Vagina (tissue), 2 donors: Measurements from ENCODE around the gene SIRPD.

ENCODE experiments used
- POLR2A ChIP-seq, 2 donors: fragments of 450-650 bp; IDR thresholded peaks; one replicate each; pipeline ENCODE4 v1.6.1; 2017; ENCODE audit warnings: antibody characterized with exemption in 2 of 2, mild to moderate bottlenecking in 2 of 2, moderate library complexity in 2 of 2
- TF ChIP-seq, protein P1 (sequence below), 3 experiments: fragments of 450-650 bp in 2 of 3; fragments of 200-600 bp in 1 of 3; sonication (generic) in 1 of 3; IDR thresholded peaks; one replicate each; pipeline ENCODE4 v1.5.1; 2017 to 2019; ENCODE audit warnings: antibody characterized with exemption in 3 of 3, mild to moderate bottlenecking in 2 of 3, moderate library complexity in 2 of 3

- TF ChIP-seq, protein P1, sequence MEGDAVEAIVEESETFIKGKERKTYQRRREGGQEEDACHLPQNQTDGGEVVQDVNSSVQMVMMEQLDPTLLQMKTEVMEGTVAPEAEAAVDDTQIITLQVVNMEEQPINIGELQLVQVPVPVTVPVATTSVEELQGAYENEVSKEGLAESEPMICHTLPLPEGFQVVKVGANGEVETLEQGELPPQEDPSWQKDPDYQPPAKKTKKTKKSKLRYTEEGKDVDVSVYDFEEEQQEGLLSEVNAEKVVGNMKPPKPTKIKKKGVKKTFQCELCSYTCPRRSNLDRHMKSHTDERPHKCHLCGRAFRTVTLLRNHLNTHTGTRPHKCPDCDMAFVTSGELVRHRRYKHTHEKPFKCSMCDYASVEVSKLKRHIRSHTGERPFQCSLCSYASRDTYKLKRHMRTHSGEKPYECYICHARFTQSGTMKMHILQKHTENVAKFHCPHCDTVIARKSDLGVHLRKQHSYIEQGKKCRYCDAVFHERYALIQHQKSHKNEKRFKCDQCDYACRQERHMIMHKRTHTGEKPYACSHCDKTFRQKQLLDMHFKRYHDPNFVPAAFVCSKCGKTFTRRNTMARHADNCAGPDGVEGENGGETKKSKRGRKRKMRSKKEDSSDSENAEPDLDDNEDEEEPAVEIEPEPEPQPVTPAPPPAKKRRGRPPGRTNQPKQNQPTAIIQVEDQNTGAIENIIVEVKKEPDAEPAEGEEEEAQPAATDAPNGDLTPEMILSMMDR (IDR thresholded peaks at IDR 0.05): no peak
- TF ChIP-seq POLR2A (IDR thresholded peaks at IDR 0.05): no peak
Observed at GRCh38 chr20:1496930-1497329, 60.6 kb downstream of the SIRPD start.
